Keratinocyte (primary cell): ENCODE measurements around the gene NDUFS8. TPM values are rescaled to one million over a fixed set of nuclear protein-coding genes. Genes with fewer than 3 reads are reported as not detected.

Source experiments
- DNase-seq: peaks from one replicate; pipeline ENCODE4 v3.0.0-alpha.2; 2011; ENCODE audit warnings: low read depth, missing footprints, low spot score
- FAIRE-seq: peaks from 2 replicates; lab custom pipeline; 2011; peaks lifted over from hg19 to GRCh38; lab: Jason Lieb, UNC
- H2AFZ ChIP-seq: 2 replicates; pipeline ENCODE4 v1.6.0; 2012; ENCODE audit warnings: low read length, control low read depth, inconsistent platforms; ENCODE audit not compliant: control insufficient read depth
- H3K27ac ChIP-seq: 2 replicates; pipeline ENCODE4 v1.5.1; 2011; ENCODE audit warnings: low read length; ENCODE audit not compliant: control insufficient read depth, insufficient read depth
- H3K27me3 ChIP-seq: 3 replicates; pipeline ENCODE4 v1.6.0; 2011; ENCODE audit warnings: low read length; ENCODE audit not compliant: control insufficient read depth, insufficient read depth; ENCODE audit errors: extremely low read depth
- H3K36me3 ChIP-seq, 2 experiments: 2 replicates in 1 of 2; 3 replicates in 1 of 2; pipeline ENCODE4 v1.5.1; 2011; ENCODE audit warnings: low read length in 2 of 2, mild to moderate bottlenecking in 1 of 2; ENCODE audit not compliant: control insufficient read depth in 2 of 2, insufficient read depth in 2 of 2; ENCODE audit errors: extremely low read depth in 1 of 2
- H3K4me1 ChIP-seq: 3 replicates; pipeline ENCODE4 v1.5.1; 2011; ENCODE audit warnings: low read length; ENCODE audit not compliant: control insufficient read depth, insufficient read depth; ENCODE audit errors: extremely low read depth
- H3K4me2 ChIP-seq: 3 replicates; pipeline ENCODE4 v1.6.0; 2011; ENCODE audit warnings: low read depth, low read length; ENCODE audit not compliant: control insufficient read depth, insufficient read depth; ENCODE audit errors: extremely low read depth
- H3K4me3 ChIP-seq, 3 experiments: fragments of 200-600 bp in 1 of 3; sonication (generic) in 1 of 3; 2 replicates in 2 of 3; 3 replicates in 1 of 3; pipeline ENCODE4 v1.5.1; 2011 to 2016; ENCODE audit warnings: low read length in 3 of 3, mild to moderate bottlenecking in 3 of 3, control low read depth in 2 of 3, inconsistent platforms in 1 of 3, low read depth in 1 of 3, mixed read lengths in 1 of 3, mixed run types in 1 of 3, moderate library complexity in 1 of 3; ENCODE audit not compliant: control insufficient read depth in 2 of 3, insufficient read depth in 2 of 3; ENCODE audit errors: extremely low read depth in 1 of 3
- H3K79me2 ChIP-seq: 2 replicates; pipeline ENCODE4 v1.6.0; 2012; ENCODE audit warnings: low read length; ENCODE audit not compliant: control insufficient read depth, insufficient read depth
- H3K9ac ChIP-seq: 3 replicates; pipeline ENCODE4 v1.6.0; 2011; ENCODE audit warnings: low read length; ENCODE audit not compliant: control insufficient read depth, insufficient read depth; ENCODE audit errors: extremely low read depth
- H3K9me1 ChIP-seq: 3 replicates; pipeline ENCODE4 v1.6.0; 2011; ENCODE audit warnings: low read length; ENCODE audit not compliant: control insufficient read depth, insufficient read depth; ENCODE audit errors: extremely low read depth
- H3K9me3 ChIP-seq: 2 replicates; pipeline ENCODE4 v1.5.1; 2012; ENCODE audit warnings: low read depth, low read length; ENCODE audit not compliant: control insufficient read depth
- H4K20me1 ChIP-seq: 3 replicates; pipeline ENCODE4 v1.6.0; 2011; ENCODE audit warnings: low read length; ENCODE audit not compliant: control insufficient read depth, insufficient read depth; ENCODE audit errors: extremely low read depth
- EZH2 ChIP-seq: IDR thresholded peaks from one replicate; pipeline ENCODE4 v1.6.1; 2012; ENCODE audit warnings: inconsistent platforms, mild to moderate bottlenecking, low read length, moderate library complexity
- dilution Hi-C: fragments of 300-500 bp; cut with MboI; formaldehyde crosslinking; loops from one replicate; pipeline ENCODE4 v1.7.0; 2020; ENCODE audit warnings: low sequenced_read_pairs; ENCODE audit not compliant: extremely low pct_ligation_motif_present
- polyA plus RNA-seq, 5 experiments: library from polyadenylated mRNA; depleted of rRNA in 3 of 5; stranded (reverse) in 3 of 5; stranded (forward) in 1 of 5; unstranded in 1 of 5; fragments of >200 nt; gene quantifications; 1 replicate in 1 of 5; 2 replicates in 3 of 5; 3 replicates in 1 of 5; pipeline versions ENCODE4 v1.2.1 to v1.2.3, GENCODE V29; 2011 to 2012; ENCODE audit warnings: missing spikeins in 2 of 5, low read depth in 1 of 5, low replicate concordance in 1 of 5
- TF ChIP-seq, protein P1 (sequence below), 3 experiments: IDR thresholded peaks in 1 of 3; conservative IDR thresholded peaks in 1 of 3; optimal IDR thresholded peaks in 1 of 3; 2 replicates in 2 of 3; 3 replicates in 1 of 3; pipeline versions ENCODE3 to v1.5.1; 2011; ENCODE audit warnings: low read length in 3 of 3, mild to moderate bottlenecking in 3 of 3, moderate library complexity in 2 of 3, control low read depth in 1 of 3, inconsistent platforms in 1 of 3; ENCODE audit not compliant: insufficient read depth in 2 of 3; ENCODE audit errors: extremely low read depth in 1 of 3

Gene NDUFS8
- polyA plus RNA-seq, 1 donor (not counting 4 experiments of a cell fraction or from before 2014, with no cell fraction given) = 51.7 TPM

GRCh38 chr11:68081691-68082090 is 51.2 kb downstream of the NDUFS8 start:
- Histone ChIP-seq H3K4me2 (no peak overlapping the region), H3K36me3 (no peaks in the 10 kb centered on the region), H3K79me2 (no peaks in the 10 kb centered on the region), H3K4me1 (no peaks in the 10 kb centered on the region), H3K27ac (no peak overlapping the region), H3K4me3 (no peak overlapping the region), H3K9ac (no peak overlapping the region), H3K27me3 (no peaks in the 10 kb centered on the region), H3K9me3 (no peaks in the 10 kb centered on the region), H3K9me1 (no peaks in the 10 kb centered on the region), H4K20me1 (no peaks in the 10 kb centered on the region), H2AFZ (no peak overlapping the region)
- DNase-seq (no peak), FAIRE-seq (no peak)
- dilution Hi-C loops = no loop called here
- no peak for TF ChIP-seq EZH2
- TF ChIP-seq, protein P1, sequence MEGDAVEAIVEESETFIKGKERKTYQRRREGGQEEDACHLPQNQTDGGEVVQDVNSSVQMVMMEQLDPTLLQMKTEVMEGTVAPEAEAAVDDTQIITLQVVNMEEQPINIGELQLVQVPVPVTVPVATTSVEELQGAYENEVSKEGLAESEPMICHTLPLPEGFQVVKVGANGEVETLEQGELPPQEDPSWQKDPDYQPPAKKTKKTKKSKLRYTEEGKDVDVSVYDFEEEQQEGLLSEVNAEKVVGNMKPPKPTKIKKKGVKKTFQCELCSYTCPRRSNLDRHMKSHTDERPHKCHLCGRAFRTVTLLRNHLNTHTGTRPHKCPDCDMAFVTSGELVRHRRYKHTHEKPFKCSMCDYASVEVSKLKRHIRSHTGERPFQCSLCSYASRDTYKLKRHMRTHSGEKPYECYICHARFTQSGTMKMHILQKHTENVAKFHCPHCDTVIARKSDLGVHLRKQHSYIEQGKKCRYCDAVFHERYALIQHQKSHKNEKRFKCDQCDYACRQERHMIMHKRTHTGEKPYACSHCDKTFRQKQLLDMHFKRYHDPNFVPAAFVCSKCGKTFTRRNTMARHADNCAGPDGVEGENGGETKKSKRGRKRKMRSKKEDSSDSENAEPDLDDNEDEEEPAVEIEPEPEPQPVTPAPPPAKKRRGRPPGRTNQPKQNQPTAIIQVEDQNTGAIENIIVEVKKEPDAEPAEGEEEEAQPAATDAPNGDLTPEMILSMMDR (optimal IDR thresholded peaks at IDR 0.05 in 1 of 3, IDR thresholded peaks at IDR 0.05 in 1 of 3, conservative IDR thresholded peaks at IDR 0.05 in 1 of 3; ENCODE audit: extremely low read depth in 1 of 3, insufficient read depth in 2 of 3, low read length in 3 of 3) = no peak

DNA sequence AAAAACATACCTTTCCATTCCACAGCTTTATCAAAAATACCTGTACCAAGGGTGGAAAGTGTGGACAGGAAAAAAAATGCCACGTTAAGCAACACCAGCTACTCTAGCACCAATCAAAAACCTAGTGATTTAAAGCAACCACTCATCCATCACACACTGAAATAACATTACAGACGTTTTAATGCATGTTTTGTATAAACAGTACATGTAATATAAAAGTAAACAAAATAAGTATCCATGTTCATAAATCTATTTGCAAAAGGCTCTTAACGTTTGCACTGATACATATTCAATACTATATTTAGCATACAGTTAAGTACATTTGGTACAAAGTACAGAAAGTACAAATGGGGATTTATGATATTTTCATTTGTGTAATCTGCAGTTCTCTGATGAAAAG is 52.0 kb downstream of the NDUFS8 start:
- H3K4me3 ChIP-seq = no peak overlapping the region
- H2AFZ ChIP-seq = no peak overlapping the region
- H3K4me1 ChIP-seq = no peaks in the 10 kb centered on the region
- H3K27me3 ChIP-seq = no peaks in the 10 kb centered on the region
- no peak overlapping the region for H3K9ac ChIP-seq
- no peaks in the 10 kb centered on the region for H3K9me1 ChIP-seq
- no peaks in the 10 kb centered on the region for H3K36me3 ChIP-seq
- no peak overlapping the region for H3K4me2 ChIP-seq
- DNase-seq (no peak), FAIRE-seq (no peak)
- no peak overlapping the region for H3K27ac ChIP-seq
- dilution Hi-C loops = no loop called here
- no peaks in the 10 kb centered on the region for H3K79me2 ChIP-seq
- no peaks in the 10 kb centered on the region for H3K9me3 ChIP-seq
- no peaks in the 10 kb centered on the region for H4K20me1 ChIP-seq
- TF ChIP-seq, protein P1 (optimal IDR thresholded peaks at IDR 0.05 in 1 of 3, IDR thresholded peaks at IDR 0.05 in 1 of 3, conservative IDR thresholded peaks at IDR 0.05 in 1 of 3; ENCODE audit: extremely low read depth in 1 of 3, insufficient read depth in 2 of 3, low read length in 3 of 3) = no peak
- no peak for TF ChIP-seq EZH2
